ENCODE data around the gene PRUNE2. TPM values are rescaled to one million over a fixed set of nuclear protein-coding genes. Genes with fewer than 3 reads are reported as not detected.

PRUNE2 gene
- total RNA-seq, 1 experiment from 2014 or later: 3.5 TPM

DNA sequence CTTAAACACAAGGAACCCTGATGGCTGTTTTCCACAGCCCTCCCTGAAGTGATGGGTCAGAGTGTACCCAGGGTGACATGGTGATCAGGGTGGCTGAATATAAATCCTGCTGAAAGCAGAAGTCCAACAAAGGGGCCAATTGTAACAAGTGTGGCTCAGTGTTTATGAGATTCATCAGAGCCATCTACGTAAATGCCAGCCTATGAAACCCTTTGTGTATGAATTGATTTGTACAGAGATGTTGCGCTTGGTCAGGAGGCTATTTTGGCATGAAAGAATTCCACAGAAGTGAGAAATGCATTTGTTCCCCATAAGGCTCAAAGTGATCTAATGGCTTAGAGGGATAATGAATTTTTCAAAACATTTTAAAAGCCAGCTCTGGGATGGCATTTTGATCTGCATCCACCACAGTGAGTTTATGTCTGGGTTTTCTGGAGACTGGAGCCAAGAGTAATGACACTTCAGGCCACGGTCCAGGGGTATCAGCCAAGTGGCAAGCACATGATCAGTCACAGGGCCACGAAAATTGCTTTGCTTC lies 12.4 kb downstream of the PRUNE2 start:
- POLR2A ChIA-PET: no interaction called here

DNA sequence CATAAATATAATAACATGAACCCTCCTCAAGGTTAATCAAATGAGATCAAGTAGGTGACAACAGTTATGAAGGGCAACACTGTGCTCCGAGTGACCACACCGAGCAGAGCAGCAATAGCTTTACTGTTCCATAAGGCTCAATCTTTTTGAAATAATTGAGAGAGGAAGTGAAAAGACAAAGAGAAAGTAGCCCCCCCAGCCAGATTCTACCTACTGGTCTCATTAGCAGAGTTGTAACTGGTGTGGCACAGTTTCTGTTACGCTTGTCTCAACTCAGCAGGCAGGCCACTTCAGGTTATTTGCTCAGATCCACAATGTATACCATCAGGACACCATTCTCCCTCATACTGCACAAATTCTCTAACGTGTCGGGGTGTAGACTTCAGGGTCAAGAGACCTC lies 14.0 kb downstream of the PRUNE2 start:
- no peaks in the 10 kb centered on the region for H3K4me1 Mint-ChIP-seq (ENCODE audit: low read depth, unreplicated experiment)
- intact Hi-C loops (cut with micrococcal nuclease; ENCODE audit: unreplicated experiment): loop anchor here (5.0 kb wide), 1 partner anchor 95 kb away; no protein-coding TSS in a partner anchor
- BruUV-seq (replicated peaks): no TSS peak

More for the DNA sequence above, 12.4 kb downstream of the PRUNE2 start:
- H3K4me3 Mint-ChIP-seq (ENCODE audit: unreplicated experiment): no peak overlapping the region
- BruUV-seq (replicated peaks): no TSS peak
- no peaks in the 10 kb centered on the region for H3K9me3 ChIP-seq
- H3K4me1 ChIP-seq: no peaks in the 10 kb centered on the region
- H3K36me3 ChIP-seq (ENCODE audit: control insufficient read depth, insufficient read depth, low read length): no peaks in the 10 kb centered on the region
- TF ChIP-seq, protein P1, sequence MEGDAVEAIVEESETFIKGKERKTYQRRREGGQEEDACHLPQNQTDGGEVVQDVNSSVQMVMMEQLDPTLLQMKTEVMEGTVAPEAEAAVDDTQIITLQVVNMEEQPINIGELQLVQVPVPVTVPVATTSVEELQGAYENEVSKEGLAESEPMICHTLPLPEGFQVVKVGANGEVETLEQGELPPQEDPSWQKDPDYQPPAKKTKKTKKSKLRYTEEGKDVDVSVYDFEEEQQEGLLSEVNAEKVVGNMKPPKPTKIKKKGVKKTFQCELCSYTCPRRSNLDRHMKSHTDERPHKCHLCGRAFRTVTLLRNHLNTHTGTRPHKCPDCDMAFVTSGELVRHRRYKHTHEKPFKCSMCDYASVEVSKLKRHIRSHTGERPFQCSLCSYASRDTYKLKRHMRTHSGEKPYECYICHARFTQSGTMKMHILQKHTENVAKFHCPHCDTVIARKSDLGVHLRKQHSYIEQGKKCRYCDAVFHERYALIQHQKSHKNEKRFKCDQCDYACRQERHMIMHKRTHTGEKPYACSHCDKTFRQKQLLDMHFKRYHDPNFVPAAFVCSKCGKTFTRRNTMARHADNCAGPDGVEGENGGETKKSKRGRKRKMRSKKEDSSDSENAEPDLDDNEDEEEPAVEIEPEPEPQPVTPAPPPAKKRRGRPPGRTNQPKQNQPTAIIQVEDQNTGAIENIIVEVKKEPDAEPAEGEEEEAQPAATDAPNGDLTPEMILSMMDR (IDR thresholded peaks at IDR 0.05; ENCODE audit: insufficient read depth in 1 of 2, low read depth in 1 of 2, low read length in 1 of 2, severe bottlenecking in 1 of 2, unreplicated experiment in 1 of 2): no peak
- H3K36me3 Mint-ChIP-seq (ENCODE audit: insufficient read depth, unreplicated experiment): no peaks in the 10 kb centered on the region
- intact Hi-C loops (cut with micrococcal nuclease; ENCODE audit: unreplicated experiment): loop anchor here (5.0 kb wide), 1 partner anchor 94 kb away; no protein-coding TSS in a partner anchor
- H3K9me3 Mint-ChIP-seq (ENCODE audit: unreplicated experiment): no peaks in the 10 kb centered on the region
- H3K27ac Mint-ChIP-seq (ENCODE audit: unreplicated experiment): no peak overlapping the region
- H3K4me1 Mint-ChIP-seq (ENCODE audit: low read depth, unreplicated experiment): no peaks in the 10 kb centered on the region
- CTCF ChIA-PET: no interaction called here
- DNase-seq: no peak
- no peaks in the 10 kb centered on the region for H3K27me3 ChIP-seq (replicated peaks; ENCODE audit: control insufficient read depth, insufficient read depth, low read length)
- H3K27me3 Mint-ChIP-seq (ENCODE audit: insufficient read depth, unreplicated experiment): no peaks in the 10 kb centered on the region
- no peak overlapping the region for H3K4me3 ChIP-seq (ENCODE audit: low read depth, low read length)

DNA sequence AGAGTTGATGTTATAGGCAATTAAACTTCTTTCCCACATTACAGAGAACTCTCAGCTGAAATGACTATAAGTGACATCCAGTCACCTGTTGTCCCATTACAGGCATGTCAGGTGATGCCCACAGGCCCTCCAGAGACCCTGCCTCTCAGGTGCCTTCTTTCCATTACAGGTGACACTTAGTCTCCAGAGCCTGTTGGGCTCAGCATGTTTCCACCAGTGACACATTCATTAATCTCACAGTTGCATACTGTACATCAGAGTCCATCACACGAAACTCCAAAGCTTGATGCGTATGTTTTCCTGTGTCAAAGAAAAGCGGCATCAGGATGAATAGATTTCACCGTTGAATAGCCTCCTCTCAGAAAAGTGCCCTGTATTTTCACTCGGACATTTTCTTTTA lies 14.6 kb downstream of the PRUNE2 start:
- BruUV-seq (replicated peaks): no TSS peak
- TF ChIP-seq, protein P1 (IDR thresholded peaks at IDR 0.05; ENCODE audit: insufficient read depth in 1 of 2, low read depth in 1 of 2, low read length in 1 of 2, severe bottlenecking in 1 of 2, unreplicated experiment in 1 of 2): no peak
- H3K9me3 Mint-ChIP-seq (ENCODE audit: unreplicated experiment): no peaks in the 10 kb centered on the region

More for the DNA sequence above, 14.0 kb downstream of the PRUNE2 start:
- TF ChIP-seq, protein P1 (IDR thresholded peaks at IDR 0.05; ENCODE audit: insufficient read depth in 1 of 2, low read depth in 1 of 2, low read length in 1 of 2, severe bottlenecking in 1 of 2, unreplicated experiment in 1 of 2): no peak
- Mint-ChIP-seq H3K27me3 (ENCODE audit: insufficient read depth, unreplicated experiment) (no peaks in the 10 kb centered on the region), H3K9me3 (ENCODE audit: unreplicated experiment) (no peaks in the 10 kb centered on the region), H3K4me3 (ENCODE audit: unreplicated experiment) (no peak overlapping the region), H3K27ac (ENCODE audit: unreplicated experiment) (no peak overlapping the region), H3K36me3 (ENCODE audit: insufficient read depth, unreplicated experiment) (no peaks in the 10 kb centered on the region)
- Histone ChIP-seq H3K9me3 (no peaks in the 10 kb centered on the region), H3K27me3 (replicated peaks; ENCODE audit: control insufficient read depth, insufficient read depth, low read length) (no peaks in the 10 kb centered on the region), H3K4me1 (no peaks in the 10 kb centered on the region), H3K36me3 (ENCODE audit: control insufficient read depth, insufficient read depth, low read length) (no peaks in the 10 kb centered on the region), H3K4me3 (ENCODE audit: low read depth, low read length) (no peak overlapping the region)
- DNase-seq: no peak
- CTCF ChIA-PET: no interaction called here
- POLR2A ChIA-PET: no interaction called here

More for the DNA sequence above, 14.6 kb downstream of the PRUNE2 start:
- Histone ChIP-seq H3K4me1 (no peaks in the 10 kb centered on the region), H3K36me3 (ENCODE audit: control insufficient read depth, insufficient read depth, low read length) (no peaks in the 10 kb centered on the region), H3K4me3 (ENCODE audit: low read depth, low read length) (no peak overlapping the region), H3K27me3 (replicated peaks; ENCODE audit: control insufficient read depth, insufficient read depth, low read length) (no peaks in the 10 kb centered on the region), H3K9me3 (no peaks in the 10 kb centered on the region)
- POLR2A ChIA-PET: no interaction called here
- DNase-seq: no peak
- CTCF ChIA-PET: no interaction called here
- Mint-ChIP-seq H3K27ac (ENCODE audit: unreplicated experiment) (no peak overlapping the region), H3K36me3 (ENCODE audit: insufficient read depth, unreplicated experiment) (no peaks in the 10 kb centered on the region), H3K27me3 (ENCODE audit: insufficient read depth, unreplicated experiment) (no peaks in the 10 kb centered on the region), H3K4me3 (ENCODE audit: unreplicated experiment) (no peak overlapping the region), H3K4me1 (ENCODE audit: low read depth, unreplicated experiment) (no peaks in the 10 kb centered on the region)
- intact Hi-C loops (cut with micrococcal nuclease; ENCODE audit: unreplicated experiment): loop anchor here (5.0 kb wide), 1 partner anchor 96 kb away; no protein-coding TSS in a partner anchor

Measured in Caco-2 (cell line).